ENCODE data around the gene WHAMM. TPM values are rescaled to one million over a fixed set of nuclear protein-coding genes. Genes with fewer than 3 reads are reported as not detected.

WHAMM gene
- total RNA-seq, 1 experiment from 2014 or later: 7.0 TPM

- in situ Hi-C loops (cut with HindIII; ENCODE audit: low pct_unique_long_range_greater_than_20kb, low sequenced_read_pairs): no loop called here
- no peak for DNase-seq (ENCODE audit: low read depth)
These were observed 68.4 kb downstream of the WHAMM start for GRCh38 chr15:82877825-82878224.

- DNase-seq (ENCODE audit: low read depth): no peak
- in situ Hi-C loops (cut with HindIII; ENCODE audit: low pct_unique_long_range_greater_than_20kb, low sequenced_read_pairs): no loop called here
These were observed 68.9 kb downstream of the WHAMM start for GRCh38 chr15:82878325-82878724.

- in situ Hi-C loops (cut with HindIII; ENCODE audit: low pct_unique_long_range_greater_than_20kb, low sequenced_read_pairs): no loop called here
- DNase-seq (ENCODE audit: low read depth): peak; percentile 17
These were observed 71.3 kb downstream of the WHAMM start for GRCh38 chr15:82880704-82881103.

GRCh38 chr15:82881747-82882146, 72.3 kb downstream of the WHAMM start:
- no peak for DNase-seq (ENCODE audit: low read depth)
- in situ Hi-C loops (cut with HindIII; ENCODE audit: low pct_unique_long_range_greater_than_20kb, low sequenced_read_pairs): no loop called here

- in situ Hi-C loops (cut with HindIII; ENCODE audit: low pct_unique_long_range_greater_than_20kb, low sequenced_read_pairs): no loop called here
- no peak for DNase-seq (ENCODE audit: low read depth)
These were observed 73.0 kb downstream of the WHAMM start for GRCh38 chr15:82882273-82882928.

Other genes with a start within 250 kb of the WHAMM start
- 15.8 and 16.7 TPM in 2 replicates for gene CPEB1, start 162.3 kb upstream of the WHAMM start, total RNA-seq (2014; rRNA removed; shearing (Covaris generic); ENCODE audit: low replicate concordance)
- gene AP3B2, start 99.8 kb upstream of the WHAMM start, total RNA-seq (2014; rRNA removed; shearing (Covaris generic); ENCODE audit: low replicate concordance): 5.3 and 6.7 TPM in 2 replicates
- 0.34 TPM in 1 of 2 replicates, not detected in the other for gene FSD2, start 3.6 kb upstream of the WHAMM start, total RNA-seq (2014; rRNA removed; shearing (Covaris generic); ENCODE audit: low replicate concordance)
- 22.1 and 34.2 TPM in 2 replicates for gene HOMER2, start 143.1 kb downstream of the WHAMM start, total RNA-seq (2014; rRNA removed; shearing (Covaris generic); ENCODE audit: low replicate concordance)
- gene RAMAC, start 176.6 kb downstream of the WHAMM start, total RNA-seq (2014; rRNA removed; shearing (Covaris generic); ENCODE audit: low replicate concordance): 16.8 and 28.5 TPM in 2 replicates
- gene C15orf40, start 202.0 kb downstream of the WHAMM start, total RNA-seq (2014; rRNA removed; shearing (Covaris generic); ENCODE audit: low replicate concordance): 37.6 and 51.0 TPM in 2 replicates

Data from Caki2 (cell line).